GM21526 (cell line): ENCODE data around the gene TASOR.
"Not testable (repeated sequence)": the region's sequence is repeated elsewhere in the genome, so short reads cannot be mapped to it uniquely, and the experiment has no call there.

Experiments
- ATAC-seq: cut with Tn5 transposase; IDR thresholded peaks from one replicate; pipeline ENCODE4 v1.9.1; 2021; ENCODE audit warnings: moderate library complexity; ENCODE audit not compliant: unreplicated experiment, low FRiP score

TASOR gene, protein sequence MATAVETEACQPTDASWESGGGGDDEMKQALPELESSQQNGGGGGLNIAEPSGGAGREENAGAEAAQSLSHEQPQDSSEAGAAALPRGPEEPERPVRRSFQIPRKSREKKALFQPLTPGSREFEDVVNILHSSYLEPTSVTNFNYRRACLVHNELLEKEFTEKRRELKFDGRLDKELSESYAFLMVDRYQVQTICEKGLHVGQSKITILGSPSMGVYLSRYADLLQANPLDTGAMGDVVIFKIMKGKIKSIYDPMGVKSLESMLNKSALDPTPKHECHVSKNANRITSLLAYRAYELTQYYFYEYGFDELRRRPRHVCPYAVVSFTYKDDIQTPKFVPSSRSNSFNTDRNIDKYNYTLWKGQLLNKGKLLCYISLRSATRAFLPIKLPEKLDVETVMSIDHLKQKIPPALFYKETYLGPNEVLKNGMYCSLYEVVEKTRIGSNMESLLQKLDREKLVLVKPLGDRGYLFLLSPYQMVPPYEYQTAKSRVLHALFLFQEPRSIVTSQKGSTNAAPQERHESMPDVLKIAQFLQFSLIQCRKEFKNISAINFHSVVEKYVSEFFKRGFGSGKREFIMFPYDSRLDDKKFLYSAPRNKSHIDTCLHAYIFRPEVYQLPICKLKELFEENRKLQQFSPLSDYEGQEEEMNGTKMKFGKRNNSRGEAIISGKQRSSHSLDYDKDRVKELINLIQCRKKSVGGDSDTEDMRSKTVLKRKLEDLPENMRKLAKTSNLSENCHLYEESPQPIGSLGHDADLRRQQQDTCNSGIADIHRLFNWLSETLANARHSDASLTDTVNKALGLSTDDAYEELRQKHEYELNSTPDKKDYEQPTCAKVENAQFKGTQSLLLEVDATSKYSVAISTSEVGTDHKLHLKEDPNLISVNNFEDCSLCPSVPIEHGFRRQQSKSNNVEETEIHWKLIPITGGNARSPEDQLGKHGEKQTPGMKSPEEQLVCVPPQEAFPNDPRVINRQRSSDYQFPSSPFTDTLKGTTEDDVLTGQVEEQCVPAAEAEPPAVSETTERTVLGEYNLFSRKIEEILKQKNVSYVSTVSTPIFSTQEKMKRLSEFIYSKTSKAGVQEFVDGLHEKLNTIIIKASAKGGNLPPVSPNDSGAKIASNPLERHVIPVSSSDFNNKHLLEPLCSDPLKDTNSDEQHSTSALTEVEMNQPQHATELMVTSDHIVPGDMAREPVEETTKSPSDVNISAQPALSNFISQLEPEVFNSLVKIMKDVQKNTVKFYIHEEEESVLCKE (N-terminal part only)

DNA sequence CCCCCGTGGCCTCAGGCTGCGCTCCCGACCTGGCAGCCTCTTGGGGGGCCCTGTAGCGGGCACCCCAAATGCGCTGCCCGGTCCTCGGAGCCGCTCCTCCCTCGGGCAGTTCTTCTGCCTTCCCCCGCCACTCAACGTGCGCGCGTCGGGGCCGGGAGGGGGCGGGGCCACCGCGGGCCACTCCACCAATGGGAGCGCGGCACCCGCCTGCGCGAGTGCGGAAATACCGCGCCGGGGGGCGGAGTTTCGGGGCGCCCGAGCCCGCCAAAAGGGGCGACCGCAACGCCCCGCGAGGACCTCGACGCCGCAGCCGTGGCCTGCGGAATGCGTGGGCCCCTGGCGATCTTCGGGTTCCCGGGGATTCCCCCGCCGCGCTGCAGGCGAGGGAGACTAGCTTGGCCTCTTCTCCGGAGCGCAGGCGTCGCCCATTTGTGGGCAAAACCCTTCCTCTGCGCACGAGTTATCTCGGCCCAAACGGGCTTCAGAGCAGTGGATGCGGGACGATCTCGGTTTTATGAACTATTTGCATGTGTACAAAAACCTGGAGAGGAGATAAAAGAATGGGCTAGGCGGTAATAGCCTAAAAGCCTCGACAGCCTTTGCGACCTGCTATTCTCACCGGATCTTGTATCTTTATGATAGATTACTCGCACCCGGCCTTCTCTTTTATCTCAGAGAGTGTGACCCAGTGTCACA lies at the start of gene TASOR:
Gene TASOR (minus strand): TSS at position 144 of the 696 bp plus-strand sequence. CDS start 259 bp downstream, outside the sequence.
- peak; percentile 70 for ATAC-seq

DNA sequence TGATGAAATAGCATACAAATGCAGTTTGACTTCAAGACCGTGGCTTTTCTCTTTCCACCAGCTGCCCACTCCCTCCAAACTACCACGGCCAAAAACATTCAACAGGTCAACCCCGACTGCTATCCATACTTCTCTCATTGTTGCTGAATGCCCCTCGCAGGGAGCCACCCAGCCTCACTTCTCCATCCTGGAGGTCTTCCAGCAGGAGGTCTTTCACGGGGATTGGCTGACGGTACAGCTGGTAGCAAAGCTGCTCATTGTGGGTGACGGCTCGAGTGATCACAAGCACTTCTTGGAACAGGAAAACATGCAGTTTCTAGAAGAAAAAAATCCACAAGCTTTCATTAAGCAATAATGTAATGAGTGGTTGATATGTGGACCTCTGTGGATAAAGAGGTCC lies 49.0 kb upstream of the TASOR start:
- ATAC-seq, result no peak

DNA sequence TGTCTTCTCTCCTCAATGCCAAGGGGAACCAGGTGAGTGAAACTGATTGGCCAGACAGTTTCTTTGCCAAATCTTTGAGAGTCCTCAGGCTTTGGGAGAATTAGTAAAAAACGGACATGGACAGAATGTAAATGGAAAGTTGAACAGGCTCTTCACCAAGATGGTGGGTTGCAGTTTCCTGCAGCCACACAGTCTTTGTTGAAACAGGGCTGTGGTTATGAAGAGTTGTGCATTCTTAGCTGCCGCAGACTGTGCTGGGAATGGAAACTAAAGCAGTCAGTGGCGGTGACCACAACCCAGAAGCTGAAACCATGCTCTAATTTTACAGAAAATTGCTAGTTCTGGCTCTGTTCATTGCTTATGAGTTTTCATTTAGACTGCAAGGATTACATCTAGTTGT lies 42.1 kb upstream of the TASOR start:
- peak; percentile 96 for ATAC-seq

DNA sequence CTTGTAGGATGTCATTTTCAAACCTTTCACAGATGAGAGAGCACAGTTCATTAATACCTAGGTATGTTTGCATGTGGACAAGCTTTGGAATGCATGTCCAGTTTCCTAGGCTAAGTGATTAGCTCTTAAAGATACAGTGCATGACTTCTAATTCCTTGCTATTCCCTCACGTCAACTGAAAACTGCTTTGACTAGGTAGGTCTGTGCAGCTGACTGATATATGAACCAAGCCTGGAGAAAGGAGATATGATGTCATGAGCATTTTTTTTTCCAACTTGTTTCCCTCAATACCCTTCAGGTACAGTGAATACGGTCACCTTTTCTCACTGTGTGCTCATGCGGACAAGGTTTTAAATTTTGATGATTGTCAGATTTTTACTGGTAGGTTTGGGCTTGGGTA lies 41.6 kb upstream of the TASOR start:
- no peak for ATAC-seq

DNA sequence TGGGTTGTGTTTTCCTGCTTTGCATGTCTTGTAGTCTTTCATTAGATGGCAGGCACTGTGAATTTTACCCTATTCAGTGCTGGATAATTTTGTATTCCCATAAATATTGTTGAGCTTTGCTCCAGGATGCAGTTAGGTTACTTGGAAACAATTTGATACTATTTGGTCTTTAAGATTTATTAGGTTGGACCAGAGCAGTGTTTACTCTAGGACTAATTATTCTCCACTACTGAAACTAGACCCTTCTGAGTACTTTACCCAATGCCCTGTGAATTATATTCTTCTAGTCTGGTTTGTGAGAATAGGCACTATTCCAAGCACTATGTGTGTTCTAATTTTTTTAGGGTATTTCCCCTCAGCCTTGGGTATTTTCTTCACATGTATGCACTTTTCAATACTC lies 37.8 kb upstream of the TASOR start:
- ATAC-seq, result no peak

DNA sequence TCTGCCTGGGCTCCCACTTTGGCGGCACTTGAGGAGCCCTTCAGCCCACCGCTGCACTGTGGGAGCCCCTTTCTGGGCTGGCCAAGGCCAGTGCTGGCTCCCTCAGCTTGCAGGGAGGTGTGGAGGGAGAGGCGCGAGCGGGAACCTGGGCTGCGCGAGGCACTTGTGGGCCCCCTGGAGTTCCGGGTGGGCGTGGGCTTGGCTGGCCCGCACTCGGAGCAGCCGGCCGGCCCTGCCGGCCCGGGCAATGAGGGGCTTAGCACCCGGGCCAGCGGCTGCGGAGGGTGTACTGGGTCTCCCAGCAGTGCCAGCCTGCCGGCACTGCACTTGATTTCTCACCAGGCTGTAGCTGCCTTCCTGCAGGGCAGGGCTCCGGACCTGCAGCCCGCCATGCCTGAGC lies 35.7 kb upstream of the TASOR start:
- not testable (repeated sequence) for ATAC-seq

DNA sequence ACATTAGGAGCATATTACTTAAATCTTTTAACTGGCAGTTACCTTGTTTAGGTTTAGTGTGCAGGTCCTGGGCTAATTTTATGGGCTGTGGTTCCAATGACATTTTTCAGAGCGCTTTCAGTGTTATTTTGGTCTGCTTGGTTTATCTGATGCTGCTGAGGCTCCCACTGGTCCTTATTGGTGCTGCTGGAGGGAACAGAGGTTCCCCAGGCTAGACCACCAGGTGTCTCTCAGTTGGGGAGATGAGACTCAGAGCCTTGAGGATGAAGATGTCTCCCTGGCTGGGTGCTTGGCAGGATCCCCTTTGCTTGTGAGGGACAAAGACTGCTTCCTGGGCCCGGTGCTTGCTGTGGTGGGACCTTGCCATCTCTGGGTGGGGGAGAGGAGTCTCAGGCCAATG lies 28.3 kb upstream of the TASOR start:
- ATAC-seq, result no peak

DNA sequence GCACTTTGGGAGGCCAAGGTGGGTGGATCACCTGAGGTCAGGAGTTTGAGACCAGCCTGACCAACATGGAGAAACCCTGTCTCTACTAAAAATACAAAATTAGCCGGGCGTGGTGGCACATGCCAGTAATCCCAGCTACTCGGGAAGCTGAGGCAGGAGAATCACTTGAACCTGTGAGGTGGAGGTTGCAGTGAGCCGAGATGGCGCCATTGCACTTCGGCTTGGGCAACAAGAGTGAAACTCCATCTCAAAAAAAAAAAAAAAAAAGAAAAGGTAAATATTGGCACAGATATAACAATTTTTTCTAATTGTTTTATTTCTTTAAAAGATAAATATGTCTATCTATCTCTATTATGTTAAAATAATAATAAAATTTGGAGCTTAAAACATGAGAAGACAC lies 24.3 kb upstream of the TASOR start:
- ATAC-seq, result not testable (repeated sequence)

DNA sequence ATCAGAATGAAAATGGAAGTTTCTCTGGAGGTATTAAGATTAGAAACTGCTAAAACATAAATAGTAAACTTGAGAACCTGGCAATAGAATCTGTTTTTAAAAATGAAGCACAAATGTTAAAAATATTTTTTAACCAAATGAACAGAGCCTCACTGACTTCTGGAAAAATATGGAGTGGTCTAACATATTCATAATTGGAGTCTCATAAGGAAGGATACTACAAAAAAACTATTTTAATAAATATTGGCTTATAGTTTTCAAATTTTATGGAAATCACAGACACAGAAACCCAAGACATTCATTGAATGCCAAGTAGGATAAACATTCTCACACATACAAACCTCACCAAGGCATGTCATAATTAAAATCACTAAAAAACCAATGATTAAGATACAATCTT lies 23.6 kb upstream of the TASOR start:
- no peak for ATAC-seq

DNA sequence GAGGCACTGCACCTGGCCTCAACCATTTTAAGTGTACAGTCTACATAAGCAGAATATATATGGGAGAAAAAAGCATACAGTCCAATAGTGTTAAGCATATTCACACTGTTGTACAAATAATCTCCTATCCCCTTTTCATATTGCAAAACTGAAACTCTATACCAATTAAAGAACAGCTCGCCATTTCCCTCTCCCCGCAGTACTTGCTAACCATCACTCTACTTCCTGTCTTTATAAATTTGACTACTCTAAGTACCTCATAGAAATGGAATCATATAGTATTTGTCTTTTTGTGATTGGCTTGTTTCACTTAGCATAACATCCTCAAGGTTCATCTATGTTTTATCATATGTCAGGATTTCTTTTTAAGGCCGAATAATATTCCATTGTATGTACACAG lies 21.6 kb upstream of the TASOR start:
- no peak for ATAC-seq

DNA sequence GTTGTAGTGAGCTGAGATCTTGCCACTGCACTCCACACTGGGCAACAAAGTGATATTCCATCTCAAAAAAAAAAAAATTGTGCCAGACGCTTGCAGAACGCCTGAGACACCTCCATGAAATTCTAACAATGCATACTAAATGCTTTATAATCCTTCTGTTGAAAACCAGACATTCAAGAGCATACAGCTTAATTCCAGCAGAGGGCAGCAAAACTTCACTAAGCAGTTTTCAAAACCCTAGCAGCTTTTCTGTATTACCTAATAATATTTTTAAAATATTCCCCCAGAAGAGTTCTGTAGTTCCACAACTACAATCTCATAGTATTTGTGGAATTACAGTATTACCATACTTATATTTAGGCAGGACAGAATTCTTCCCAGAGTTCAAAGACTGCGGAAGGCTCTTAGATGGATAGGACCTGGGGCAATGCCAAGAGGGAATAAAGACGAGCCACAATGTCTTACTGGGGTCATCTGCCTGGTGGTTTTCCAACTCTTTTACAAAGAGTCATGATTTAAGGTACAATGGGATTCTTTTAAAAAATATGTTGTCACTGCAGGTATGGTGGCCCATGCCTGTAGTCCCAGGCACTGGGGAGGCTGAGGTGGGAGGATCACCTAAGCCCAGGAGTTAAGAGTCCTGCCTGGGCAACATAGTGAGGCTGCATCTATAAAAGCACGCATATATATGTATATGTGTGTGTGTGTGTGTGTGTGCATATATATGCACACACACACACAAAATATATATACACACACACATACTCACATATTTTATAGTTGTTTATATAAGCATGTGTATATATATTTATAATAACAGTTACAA lies 19.6 kb upstream of the TASOR start:
- ATAC-seq, result no peak

DNA sequence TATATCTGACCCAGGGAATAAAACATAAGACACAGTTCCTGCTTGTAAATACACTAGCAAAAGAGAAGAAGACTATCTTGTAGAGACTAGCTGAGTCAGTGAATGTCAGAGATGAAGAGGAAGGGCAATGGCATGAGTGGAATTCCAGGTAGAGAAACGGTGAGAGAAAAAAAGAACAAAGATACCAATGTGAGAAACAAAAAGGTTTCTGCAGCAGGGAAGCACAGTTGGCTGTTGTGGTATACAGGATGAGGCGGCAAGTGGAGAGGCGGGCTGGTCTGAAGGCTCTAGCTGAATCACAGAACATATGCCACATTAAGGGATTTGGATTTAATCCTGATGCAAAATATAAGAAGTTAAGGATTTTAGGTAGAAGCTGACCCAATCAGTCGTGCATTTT lies 17.1 kb upstream of the TASOR start:
- no peak for ATAC-seq

DNA sequence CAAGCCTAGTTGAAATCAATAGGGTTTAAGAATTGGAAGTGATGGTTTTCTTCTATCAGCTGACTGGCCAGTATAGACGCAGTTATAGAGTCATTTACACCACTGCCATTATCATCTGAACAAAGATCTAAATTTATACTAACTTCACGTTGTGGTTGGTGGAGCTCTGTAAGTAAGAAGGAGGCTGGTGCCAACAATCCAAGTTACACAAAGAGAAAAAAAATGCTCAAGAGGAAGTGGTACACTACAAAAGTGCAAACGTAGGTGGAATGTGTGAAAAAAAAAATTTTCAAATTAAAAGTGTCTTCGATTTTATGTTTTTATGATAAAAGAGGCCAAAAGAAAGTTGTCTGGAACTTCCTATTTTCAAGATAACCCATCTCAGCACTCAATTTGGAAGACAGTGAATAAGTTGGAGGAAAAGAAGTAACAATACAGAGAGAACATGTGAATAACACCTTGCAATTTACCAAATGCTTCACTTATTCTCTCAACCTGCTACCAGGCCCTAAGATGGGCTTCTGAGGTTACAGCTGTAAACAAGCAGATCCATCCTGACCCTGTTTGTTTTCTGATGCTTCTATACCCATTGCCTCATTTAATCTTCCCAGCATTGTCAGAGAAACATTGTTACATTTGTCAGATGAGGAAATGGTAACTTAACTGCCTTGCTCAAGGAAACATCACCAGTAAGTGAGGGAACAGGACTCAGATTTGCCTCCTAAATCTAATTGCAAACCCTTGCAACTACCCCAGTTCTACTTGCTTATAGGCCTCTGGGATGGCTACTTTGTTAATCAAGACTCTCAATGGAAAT lies 12.0 kb upstream of the TASOR start:
- ATAC-seq, result no peak

DNA sequence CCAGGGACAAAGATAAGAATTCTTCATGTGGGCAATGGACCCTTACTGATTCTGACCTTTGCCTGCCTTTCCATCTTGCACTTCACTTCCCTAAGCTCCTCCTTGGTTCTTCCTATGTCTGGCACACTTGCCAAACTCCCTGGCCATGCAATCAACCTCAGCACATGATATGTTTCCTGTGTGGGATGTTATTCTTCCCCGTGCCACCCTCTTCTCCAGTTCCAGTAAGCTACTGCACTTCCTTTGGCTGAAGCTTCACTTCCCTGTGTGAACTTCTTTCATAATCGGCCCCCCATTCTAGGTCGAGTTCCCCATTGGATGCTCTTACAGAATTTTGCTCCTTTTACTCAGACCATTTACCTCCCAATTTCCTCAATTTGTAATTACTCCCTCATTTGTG lies 10.7 kb upstream of the TASOR start:
- ATAC-seq, result no peak

DNA sequence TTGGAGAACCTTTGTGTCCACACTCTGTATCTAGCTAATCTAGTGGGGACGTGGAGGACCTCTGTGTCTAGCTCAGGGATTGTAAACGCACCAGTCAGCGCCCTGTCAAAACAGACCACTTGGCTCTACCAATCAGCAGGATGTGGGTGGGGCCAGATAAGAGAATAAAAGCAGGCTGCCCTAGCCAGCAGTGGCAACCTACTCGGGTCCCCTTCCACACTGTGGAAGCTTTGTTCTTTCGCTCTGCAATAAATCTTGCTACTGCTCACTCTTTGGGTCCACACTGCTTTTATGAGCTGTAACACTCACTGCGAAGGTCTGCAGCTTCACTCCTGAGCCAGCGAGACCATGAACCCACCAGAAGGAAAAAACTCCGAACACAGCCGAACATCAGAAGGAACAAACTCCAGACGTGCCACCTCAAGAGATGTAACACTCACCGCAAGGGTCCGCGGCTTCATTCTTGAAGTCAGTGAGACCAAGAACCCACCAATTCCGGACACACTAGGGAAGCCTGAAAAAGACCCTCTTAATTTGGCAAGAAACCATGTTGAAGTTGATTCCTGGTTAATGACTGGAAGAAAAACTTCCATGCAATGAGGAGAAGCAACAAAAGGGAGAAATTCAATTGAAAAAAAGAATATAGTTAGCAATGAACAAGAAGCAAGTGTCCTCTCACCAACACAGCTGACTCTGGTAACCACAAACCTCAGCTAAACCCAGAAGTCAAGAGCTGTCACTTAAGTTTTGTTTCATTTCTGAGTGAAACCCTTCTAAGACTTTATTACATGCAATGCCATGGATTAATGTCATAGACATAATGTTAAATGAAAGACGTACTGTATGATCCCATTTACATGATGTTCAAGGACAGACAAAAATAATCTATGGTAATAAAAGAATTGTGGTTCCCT lies 9.7 kb upstream of the TASOR start:
- ATAC-seq, result peak; percentile 70

DNA sequence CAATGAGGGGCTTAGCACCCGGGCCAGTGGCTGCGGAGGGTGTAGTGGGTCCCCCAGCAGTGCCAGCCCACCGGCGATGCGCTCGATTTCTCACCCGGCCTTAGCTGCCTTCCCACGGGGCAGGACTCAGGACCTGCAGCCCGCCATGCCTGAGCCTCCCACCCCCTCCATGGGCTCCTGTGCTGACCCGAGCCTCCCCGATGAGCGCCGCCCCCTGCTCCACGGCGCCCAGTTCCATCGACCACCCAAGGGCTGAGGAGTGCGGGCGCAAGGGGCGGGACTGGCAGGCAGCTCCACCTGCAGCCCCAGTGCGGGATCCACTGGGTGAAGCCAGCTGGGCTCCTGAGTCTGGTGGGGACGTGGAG lies 8.9 kb upstream of the TASOR start:
- ATAC-seq, result not testable (repeated sequence)

DNA sequence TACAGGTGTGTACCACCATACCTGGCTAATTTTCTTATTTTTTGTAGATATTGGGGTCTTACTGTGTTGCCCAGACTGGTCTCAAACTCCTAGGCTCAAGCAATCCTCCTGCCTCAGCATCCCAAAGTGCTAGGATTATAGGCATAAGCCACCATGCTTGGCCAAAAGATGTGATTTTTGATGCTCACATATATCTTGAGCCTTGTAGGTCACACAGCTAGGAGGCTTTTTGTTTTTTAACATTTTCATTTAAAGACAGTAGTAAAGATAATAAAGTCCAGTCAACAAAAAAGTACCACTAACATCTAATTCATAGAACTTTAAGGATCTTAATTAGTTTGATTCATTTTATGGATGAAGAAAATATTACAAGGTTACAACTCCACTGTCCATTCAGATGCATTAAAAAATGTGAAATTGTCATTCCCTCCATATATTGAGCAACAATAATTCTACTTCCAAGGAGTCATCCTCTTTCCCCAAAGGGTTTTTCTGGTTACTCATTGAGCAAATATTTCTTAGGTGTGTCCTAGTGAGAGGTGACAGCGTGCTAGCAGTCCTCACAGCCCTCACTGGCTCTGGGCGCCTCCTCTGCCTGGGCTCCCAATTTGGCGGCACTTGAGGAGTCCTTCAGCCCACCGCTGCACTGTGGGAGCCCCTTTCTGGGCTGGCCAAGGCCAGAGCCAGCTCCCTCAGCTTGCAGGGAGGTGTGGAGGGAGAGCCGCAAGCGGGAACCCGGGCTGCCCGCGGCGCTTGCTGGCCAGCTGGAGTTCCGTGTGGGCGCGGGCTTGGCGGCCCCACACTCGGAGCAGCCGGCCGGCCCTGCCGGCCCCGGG lies 8.3 kb upstream of the TASOR start:
- no peak for ATAC-seq
